Cortex of kidney (tissue), 1 donor: ENCODE results near the gene TMEM183A.
"Not testable (repeated sequence)": the region's sequence is repeated elsewhere in the genome, so short reads cannot be mapped to it uniquely, and the experiment has no call there.

Experiments used
- DNase-seq: peaks from one replicate; lab custom pipeline; 2025; lab: John Stamatoyannopoulos, UW

Gene TMEM183A

GRCh38 chr1:202987255-202987654, 19.9 kb upstream of the TMEM183A start:
- DNase-seq, result no peak

- no peak for DNase-seq
Measured at GRCh38 chr1:202987922-202988583, 19.1 kb upstream of the TMEM183A start.

DNA sequence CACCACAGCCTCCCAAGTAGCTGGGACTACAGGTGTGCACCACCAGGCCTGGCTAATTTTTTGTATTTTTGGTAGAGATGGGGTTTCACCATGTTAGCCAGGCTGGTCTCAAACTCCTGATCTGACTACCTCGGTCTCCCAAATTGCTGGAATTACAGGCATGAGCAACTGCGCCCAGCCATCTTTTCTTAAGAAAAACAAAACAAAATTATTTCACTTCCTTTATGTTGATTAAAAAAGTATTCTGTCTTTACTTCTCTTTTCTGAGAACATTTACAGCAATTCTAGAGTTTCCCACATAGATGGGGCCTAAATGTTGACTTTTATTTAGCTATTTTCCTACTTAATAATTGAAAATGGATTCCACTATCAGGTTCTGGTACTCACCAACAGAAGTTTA, 17.3 kb upstream of the TMEM183A start:
- DNase-seq, result no peak

DNA sequence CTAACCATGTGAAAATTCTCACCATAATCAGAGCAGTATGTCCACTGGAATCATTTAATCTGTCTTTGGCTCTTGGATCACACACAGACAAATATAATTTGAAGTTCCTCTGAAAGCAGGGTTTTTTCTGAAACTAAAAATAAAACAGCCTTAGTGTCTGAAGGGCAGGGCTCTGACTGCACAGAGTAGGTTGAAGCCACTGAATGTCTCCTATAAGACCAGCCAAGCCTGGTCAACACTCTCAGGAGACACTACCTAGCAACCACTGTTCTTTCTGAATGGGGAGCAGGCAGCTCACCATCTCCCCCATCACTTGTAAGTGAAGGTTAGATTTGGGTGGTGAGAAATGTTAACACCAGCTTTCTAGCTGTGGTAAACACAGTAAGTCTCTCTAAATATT, 16.1 kb upstream of the TMEM183A start:
- DNase-seq, result no peak

GRCh38 chr1:202994756-202995155, 12.4 kb upstream of the TMEM183A start:
- no peak for DNase-seq

DNA sequence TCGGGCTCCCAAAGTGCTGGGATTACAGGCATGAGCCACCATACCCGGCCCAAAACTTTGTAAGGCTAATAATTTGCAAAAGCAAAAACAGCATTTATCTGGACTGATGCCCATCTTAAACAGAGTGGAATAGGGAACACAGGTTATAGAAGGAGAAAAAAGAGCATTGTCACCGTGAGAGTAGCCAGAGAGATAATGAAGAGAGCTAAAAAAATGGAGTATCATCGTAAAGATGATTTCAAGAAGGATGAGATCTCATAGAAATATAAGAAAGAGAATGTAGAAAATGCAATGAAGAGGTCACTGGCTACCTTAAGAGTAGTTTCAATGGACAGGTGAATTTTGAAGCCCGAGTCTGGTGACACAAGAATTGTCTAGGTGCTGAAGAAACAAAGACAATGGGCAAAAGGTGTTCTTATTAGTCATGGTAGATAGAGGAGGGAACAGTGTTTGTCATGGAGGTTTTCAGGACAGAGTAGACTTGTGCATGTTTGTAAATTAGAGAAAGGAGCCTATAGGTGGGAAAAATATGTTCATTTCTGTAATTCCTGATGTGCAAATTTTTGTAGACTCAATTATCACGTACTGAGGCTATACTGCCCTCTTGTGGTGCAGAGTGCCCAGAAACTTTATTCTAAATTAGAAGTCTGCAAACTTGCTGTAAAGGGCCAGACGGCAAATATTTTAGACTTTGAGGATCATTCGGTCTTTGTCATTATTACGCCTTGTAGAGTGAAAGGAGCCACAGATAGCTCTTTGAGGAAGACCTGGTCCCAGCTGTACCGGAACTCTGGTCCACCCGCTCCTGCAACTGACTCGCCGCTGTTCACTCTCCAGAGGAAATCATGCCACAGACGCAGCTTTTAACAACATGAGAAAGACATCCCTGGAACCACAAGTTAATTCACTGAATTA, 8.1 kb upstream of the TMEM183A start:
- no peak for DNase-seq

DNA sequence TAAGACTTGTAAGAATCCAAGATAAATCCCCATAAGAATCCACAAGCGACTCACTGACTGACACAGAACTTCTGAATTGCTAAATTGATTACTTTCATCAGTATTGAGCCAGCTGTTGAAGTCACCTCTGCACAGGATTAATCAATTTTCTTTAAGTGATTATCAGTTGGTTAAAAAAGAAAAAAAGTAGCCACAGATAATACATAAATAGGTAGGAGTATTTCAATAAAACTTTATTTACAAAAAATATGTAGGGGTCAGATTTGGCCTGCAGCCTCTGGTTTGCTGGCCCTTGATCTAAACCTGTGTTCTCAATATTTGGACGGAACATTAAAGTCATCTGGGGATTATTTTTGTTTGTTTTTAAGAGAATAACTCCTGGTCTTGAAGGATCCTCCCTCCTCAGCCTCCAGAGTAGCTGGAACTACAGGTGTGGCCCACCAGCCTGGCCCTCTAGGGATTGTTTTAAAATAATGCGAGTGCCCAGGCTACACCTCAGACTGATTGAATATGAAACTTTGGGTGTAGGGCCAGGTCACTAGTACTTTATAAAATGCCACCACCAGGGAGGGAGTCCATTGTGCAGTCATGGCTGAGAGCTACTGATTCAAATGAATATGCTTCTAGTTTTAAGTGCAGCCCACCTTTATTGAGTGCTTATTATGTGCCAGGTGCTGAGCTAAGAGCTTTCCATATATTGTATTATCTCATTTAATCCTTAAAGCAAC, 6.8 kb upstream of the TMEM183A start:
- DNase-seq, result no peak

GRCh38 chr1:203001986-203002385, 5.2 kb upstream of the TMEM183A start:
- no peak for DNase-seq

- no peak for DNase-seq
Measured at GRCh38 chr1:203002951-203003350, 4.2 kb upstream of the TMEM183A start.

DNA sequence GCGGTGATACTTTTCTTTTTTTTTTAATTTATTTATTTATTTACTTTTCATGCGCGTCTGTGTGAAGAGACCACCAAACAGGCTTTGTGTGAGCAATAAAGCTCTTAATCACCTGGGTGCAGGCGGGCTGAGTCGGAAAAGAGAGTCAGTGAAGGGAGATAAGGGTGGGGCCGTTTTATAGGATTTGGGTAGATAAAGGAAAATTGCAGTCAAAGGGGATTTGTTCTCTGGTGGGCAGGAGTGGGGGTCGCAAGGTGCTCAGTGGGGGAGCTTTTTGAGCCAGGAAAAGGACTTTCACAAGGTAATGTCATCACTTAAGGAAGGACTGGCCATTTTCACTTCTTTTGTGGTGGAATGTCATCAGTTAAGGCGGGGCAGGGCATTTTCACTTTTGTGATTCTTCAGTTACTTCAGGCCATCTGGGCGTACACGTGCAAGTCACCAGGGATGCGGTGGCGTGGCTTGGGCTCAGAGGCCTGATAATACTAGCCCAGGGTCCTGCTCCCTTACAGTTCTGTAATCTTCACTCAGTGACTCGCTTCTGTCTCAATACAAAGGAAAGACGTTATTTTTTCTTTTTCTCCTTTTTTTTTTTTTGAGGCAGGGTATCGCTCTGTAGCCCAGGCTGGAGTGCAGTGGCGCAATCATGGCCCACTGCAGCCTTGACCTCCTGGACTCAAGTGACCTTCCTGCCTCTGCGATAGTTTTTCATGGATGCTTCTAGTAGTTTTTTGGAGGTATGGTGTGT, 1.6 kb upstream of the TMEM183A start:
- DNase-seq, result not testable (repeated sequence)

- no peak for DNase-seq
Measured at GRCh38 chr1:203009185-203009584, 2.0 kb downstream of the TMEM183A start.

GRCh38 chr1:203011582-203011981, 4.4 kb downstream of the TMEM183A start:
- no peak for DNase-seq

DNA sequence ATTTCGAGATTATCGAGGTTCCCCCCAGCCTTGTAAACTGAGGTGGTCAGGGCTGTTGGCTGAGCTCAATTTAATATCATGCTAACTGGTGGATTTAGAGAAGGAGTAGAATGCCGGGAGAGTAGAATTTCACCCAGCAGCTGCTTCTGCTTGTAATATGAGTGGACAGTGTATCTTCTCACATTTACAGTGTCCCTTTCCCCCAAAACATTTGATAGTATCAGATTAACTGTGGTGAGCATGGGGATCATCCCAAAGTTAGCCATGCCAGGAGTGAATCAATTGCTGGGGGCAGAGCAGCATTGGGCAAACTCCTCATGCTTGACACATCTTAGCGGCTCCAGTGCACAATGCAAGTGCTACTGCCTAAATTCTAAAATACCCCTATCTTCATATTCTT, 9.9 kb downstream of the TMEM183A start:
- DNase-seq, result no peak

DNA sequence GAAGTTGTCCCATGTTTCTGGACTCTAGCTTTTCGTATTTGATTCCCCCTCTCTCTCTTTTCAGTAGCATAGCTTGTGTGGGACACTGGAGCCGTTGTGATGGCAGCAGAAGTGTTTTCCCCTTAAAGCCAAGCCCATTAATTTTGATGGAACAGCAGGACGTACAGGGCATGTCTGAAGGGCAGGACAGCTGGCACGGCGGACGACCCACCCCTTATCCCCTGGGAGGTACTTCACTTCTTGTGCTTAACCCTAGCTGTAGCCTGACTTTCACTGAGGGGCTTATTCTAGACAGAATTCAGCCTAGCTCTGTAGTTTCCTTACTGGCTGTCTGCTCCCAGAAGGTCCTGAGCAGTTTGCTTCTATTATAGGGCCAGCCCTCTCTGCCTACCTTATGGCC, 10.5 kb downstream of the TMEM183A start:
- DNase-seq, result no peak

GRCh38 chr1:203022855-203023254, 15.7 kb downstream of the TMEM183A start:
- DNase-seq, result not testable (repeated sequence)

GRCh38 chr1:203025686-203026030, 18.5 kb downstream of the TMEM183A start:
- no peak for DNase-seq

- no peak for DNase-seq
Measured at GRCh38 chr1:203026031-203026665, 19.0 kb downstream of the TMEM183A start, which contains the start of gene PPFIA4. TSS of gene PPFIA4 (plus strand) at chr1:203026491. CDS start at chr1:203039009, 12,518 bp downstream.

- no peak for DNase-seq
Measured at GRCh38 chr1:203026666-203027663, 19.8 kb downstream of the TMEM183A start.

- no peak for DNase-seq
Measured at GRCh38 chr1:203028067-203028783, 21.1 kb downstream of the TMEM183A start.
